Stimulated activated CD8-positive, alpha-beta memory T cell treated with anti-CD3 and anti-CD28 coated beads, Interleukin-7, amount 100 ng/mL, for 24 hours (primary cell): Measurements from ENCODE around the gene SLC16A8.

ENCODE experiments used
- DNase-seq: peaks from one replicate; pipeline ENCODE4 v3.0.0-alpha.2; 2020; ENCODE audit warnings: low read depth

SLC16A8 gene

DNA sequence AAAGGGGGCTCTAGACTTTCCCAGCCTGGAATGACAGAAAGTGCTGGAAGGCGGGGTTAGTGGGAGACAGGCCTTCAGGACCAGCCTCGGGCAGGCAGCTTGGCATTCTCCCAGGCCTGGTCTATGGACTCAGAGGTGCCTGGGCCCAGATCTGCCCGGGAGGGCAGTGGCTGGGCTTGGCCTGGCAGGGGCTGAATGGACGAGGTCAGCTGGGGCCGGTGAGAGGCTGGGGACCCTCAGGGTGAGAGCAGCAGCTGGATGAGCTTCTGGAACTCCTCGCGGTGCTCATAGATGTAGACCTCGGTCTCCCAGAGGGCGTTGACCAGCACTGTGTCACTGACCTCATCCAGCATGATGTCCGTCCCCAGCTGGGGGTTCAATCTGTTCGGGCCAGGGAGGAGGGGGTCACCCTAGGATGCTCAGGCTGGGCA is 28.0 kb upstream of the SLC16A8 start:
- DNase-seq = no peak

DNA sequence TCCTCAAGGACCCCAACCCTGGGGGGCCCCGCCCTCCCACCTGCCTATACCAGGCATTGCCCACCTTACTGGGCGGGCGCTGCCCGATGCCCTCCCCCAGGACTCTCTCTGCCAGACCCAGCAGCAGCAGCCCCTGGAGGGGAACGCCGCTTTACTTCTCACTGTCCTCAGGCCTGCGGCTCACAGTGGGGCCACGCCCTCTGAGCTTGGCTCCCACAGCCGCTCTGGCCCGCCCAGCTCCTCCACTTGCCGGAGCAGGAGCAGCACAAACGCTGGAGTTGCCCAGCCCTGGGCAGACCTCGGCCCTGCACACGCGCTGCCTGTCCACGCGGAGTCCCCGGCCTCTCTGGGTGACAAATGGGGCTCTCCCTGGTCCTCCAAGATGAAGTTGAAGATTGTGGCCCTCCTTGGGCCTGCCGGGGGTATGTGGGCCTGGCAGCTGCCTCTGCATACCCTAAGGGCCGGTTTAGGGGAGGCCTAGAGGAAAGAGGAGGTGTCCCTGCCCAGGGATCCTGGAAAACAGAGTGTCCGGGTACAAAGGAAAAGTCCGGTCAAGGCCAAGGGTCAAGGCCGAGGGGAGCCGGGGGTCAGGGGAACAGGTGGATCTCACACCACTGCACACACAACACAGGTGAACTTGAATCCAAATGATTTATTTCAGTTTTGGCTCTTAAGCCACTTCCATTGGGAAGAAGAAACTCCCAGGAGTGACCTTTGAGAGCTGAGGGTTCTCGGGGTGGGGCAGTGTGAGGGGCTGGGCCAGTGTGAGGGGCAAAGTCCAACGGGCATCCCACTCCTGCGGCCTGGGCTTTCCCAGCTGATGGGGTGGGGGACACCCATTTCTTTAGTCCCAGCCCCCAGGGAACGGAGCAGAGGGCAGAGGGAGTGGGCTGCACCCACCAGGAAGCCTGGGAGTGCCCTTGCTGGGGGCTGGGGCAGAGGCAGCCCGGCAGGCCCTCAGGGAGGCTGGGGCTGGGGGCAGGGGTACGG is 27.2 kb upstream of the SLC16A8 start:
- DNase-seq = no peak

DNA sequence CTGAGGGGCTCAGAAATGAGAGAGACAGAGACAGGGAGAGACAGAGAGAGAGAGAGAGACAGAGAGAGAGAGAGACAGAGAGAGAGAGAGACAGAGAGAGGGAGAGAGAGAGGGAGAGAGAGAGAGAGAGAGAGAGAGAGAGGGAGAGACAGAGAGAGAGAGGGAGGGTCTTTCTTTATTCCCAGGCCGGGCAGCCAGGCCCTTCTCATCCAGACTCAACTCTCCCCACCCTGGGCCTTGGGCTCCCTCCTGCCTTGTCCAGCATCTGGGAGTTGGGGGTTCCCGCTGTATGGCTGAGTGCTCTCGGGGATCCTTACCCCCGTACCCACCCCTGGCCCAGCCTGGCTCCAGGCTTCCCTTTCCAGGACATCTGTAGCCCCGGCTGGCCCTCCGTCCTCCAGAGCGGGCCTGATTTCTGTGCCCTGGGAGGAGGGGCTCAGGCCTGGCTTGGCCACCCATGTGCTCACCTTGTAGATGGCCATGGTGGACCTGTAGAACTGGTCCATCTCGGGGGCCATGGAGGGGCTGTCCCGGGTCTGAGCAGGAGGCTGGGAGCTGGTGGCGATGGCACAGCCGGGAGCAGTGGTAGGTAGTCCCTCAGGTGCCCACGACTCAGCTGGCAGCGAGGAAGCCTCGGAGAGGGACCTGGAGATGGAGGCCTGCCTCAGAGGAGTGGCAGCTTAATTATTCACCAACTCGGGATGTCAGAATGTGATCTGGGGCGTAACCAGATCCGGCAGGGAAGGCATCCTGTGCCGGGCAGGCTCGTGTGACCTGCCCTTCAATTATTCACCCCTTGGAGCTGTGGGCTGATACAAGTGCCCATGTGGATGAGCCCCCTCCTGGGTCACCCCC is 26.3 kb upstream of the SLC16A8 start, which contains the start of gene BAIAP2L2:
BAIAP2L2 (minus strand) TSS at position 677 of the 855 bp plus-strand sequence; CDS start at position 518, 159 bp downstream.
- no peak for DNase-seq

GRCh38 chr22:38109371-38110001 is 25.5 kb upstream of the SLC16A8 start:
- no peak for DNase-seq

- DNase-seq = no peak
Observed at GRCh38 chr22:38108561-38109319, 24.8 kb upstream of the SLC16A8 start.

DNA sequence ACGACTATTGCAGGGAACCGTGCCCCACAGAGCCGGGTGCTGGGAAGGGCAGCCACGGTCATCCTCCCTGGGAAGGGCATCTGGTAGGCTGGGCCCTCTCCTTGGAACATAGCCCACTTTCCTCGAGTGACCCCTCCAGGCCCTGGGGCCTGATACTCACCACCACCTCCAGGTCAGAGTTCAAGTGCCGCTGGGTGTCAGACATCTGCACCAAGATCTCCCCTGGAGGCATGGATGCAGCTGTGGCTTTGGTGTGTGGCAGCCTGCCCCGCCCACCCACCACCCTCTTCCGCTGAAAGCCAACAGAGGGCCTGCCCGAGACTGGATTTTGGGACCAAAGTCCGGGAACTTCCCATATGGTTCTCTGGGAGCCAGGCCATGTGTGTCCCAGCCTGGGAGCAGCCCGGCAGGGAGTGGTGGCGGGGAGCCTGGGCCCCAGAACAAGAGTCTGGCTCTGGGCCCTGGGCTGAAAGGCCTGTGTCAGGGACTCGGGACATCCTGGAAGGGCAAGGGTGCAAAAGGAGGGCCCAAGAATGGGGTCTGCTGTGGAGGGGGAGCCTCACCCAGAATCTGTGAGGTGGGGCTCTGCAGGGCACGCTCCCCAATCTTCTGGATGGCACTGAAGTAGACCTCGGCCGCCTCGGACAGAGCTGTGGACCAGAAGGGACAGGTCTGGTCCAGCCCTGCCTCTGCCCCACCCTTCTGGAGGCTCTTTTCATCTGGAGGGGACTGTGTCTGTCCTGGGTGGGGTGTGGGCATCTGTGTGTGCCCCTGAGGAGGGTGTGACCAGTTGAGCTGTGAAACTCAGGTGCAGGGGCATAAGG is 23.9 kb upstream of the SLC16A8 start:
- DNase-seq = no peak

GRCh38 chr22:38106814-38107578 is 23.0 kb upstream of the SLC16A8 start:
- no peak for DNase-seq

DNA sequence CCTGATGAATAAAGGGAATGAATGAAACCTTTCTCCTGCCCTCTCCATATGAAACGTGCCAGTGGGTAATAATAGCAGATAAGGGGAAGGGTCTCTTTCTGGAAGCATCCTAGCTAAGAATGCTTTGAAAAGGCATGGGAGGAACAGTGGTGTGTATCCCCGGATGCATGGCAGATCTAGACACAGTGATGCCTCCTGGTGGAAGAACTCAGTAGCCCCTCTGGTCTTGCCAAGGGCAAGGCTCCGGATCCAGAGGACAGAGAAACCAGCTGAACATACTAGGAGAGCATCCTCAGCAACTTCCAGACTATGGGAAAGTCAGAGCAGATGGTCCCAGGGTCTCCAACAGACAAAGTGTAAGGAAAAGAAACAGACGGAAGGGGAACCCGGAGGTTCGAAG is 20.1 kb upstream of the SLC16A8 start:
- no peak for DNase-seq

DNA sequence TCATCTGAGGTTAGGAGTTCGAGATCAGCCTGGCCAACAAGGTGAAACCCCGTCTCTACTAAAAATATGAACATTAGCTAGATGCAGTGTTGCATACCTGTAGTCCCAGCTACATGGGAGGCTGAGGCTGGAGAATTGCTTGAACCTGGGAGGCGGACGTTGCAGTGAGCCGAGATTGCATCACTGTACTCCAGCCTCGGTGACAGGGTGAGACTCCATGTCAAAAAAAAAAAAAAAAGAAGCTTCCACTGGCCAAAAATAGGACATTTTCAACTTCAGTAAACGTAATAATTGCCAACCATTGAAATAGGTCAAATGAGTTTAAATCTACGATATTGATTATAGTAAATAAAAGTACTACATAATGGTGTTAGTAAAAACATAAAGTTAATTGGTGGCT is 19.7 kb upstream of the SLC16A8 start:
- DNase-seq = no peak

DNA sequence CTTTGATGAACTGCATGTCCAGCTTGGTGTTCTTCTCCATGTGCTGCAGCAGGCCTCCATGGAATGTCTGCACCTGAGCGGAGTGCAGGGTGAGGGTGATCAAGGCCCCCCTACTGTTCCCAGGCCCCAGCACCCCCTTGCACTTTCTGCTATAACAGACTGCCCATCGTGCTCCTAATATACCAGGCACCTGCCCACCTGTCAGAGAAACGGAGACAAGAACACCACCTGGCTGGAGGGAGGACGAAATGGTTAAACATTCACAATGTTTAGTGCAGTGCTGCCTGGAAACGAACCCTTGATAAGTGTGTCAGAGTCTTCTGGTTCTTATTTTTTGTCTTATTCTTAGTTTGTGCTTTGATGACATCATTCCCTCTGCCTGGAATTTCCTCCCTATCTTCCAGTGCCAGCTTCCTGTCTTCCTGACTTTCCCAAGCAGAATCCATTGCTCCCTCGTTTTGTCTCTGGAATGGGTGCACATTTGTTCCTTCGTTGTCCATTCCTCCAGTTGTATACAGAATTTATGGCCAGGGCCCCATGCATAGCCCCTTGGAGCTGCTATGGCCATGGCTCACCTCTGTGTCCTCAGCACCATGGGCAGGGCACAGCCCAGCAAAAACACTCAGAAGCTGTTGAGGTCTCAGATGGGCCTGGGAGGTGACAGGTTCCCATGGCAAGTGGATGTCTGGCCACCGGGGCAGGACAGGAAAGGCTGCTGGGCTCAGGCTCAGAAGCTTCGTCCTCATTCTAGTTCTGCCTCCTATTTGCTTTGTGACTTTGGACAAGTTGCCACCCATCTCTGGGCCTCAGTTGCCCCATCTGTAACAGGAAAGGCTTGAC is 14.6 kb upstream of the SLC16A8 start:
- DNase-seq = no peak

GRCh38 chr22:38097557-38098409 is 13.8 kb upstream of the SLC16A8 start:
- DNase-seq = no peak

GRCh38 chr22:38097058-38097457 is 13.1 kb upstream of the SLC16A8 start:
- DNase-seq = no peak

GRCh38 chr22:38089474-38089851 is 5.5 kb upstream of the SLC16A8 start:
- no peak for DNase-seq

DNA sequence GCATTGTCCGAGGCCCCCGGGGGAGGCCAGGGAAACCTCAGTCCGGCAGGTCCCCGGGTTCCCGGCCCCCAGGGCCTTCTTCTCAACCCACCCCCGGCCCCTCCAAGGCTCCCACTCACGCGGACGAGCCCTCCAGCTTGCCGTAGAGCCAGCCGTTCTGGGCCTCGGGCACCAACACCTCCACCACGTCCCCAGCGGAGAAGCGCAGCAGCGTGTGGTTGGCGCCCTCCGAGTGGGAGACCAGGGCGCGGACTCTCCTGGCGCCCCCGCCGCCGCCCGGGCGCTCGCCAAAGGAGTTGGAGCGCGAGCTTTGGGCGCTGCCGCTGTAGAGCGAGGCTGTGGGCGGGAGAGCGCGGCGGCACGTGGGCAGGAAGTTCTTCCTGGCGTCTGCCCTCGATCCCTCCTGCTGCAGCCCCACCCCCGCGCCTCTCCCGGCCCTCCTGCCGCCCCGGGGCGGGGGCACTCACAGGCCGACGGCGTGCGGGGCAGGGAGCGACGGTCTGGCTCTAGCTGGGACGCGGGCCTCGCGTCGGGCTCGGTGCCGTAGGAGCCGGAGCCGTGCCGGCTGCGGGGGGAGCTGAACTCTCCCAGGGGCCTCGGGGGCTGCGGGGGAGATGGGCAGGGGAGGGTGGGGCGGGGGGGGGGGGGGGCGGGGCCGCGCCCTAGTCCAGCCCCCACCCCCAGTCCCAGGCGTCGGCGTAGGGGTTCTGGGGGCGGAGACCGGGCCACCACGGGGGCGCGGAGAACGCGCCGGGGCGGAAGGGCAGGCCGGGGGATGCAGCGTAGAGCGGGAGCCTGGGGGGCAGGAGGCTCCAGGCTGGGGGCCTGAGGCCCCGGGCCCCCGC is 4.9 kb upstream of the SLC16A8 start:
- DNase-seq = no peak

DNA sequence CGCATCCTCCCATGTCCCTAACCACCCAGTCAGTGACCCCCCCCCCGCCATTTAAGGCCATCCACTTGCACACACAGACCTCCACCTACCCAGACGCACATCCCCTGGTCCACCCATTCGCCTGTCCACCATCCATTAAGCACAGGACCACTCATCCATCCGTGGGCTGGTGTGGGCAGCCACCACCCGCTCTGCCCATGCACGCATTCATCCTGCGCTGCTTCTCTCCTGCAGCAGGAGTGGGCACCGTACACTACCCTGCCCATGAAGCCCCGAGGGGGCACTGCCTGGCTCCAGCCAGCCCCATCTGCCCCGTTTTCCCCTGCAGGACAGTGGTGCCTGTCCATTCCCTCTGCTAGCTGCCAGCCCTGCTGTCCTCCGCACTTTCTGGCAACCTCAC is 3.9 kb upstream of the SLC16A8 start:
- DNase-seq = no peak

DNA sequence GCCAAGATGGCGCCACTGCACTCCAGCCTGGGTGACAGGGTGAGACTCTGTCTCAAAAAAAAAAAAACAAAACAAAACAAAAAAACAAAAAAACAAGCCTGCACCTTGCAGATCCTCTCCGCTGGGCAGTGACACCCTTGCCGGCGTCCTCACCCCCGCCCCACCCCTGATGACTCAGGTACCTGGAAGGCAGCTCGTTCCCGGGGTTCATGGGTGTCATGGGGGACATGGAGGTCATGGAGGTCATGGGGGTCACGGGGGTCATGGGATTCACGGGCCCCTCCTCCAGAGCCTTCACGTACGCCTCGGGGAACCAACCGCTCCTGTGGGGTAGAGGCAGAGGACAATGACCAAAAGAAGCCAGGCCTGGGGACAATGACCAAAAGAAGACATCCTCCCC is 3.0 kb upstream of the SLC16A8 start:
- DNase-seq = no peak
